SH-SY5Y (cell line): Measurements from ENCODE around the gene ABAT.

Experiments used
- GATA2 ChIP-seq: IDR thresholded peaks from 2 replicates; pipeline ENCODE4 v1.6.1; 2011; ENCODE audit warnings: mild to moderate bottlenecking, low read depth, low read length
- GATA3 ChIP-seq: IDR thresholded peaks from 2 replicates; pipeline ENCODE4 v1.6.1; 2011; ENCODE audit warnings: low read depth, mild to moderate bottlenecking, low read length, moderate library complexity

GRCh38 chr16:8730335-8730915, 56.0 kb downstream of the ABAT start:
- TF ChIP-seq GATA3 (no peak), GATA2 (no peak)
